Upper lobe of left lung (tissue), 6 donors: ENCODE data around the gene COBLL1. TPM values are rescaled to one million over a fixed set of nuclear protein-coding genes. Genes with fewer than 3 reads are reported as not detected.

Source experiments
- ATAC-seq, 2 donors: fragments of 200-7000 bp; cut with Tn5 transposase; one replicate each; pipeline ENCODE4 v1.9.1; 2022; ENCODE audit warnings: mild to moderate bottlenecking in 2 of 2, moderate library complexity in 2 of 2; ENCODE audit not compliant: low FRiP score in 2 of 2
- DNase-seq, 2 donors: peaks; one replicate each; pipeline ENCODE4 v3.0.0-alpha.2; 2019 to 2020
- H3K27ac ChIP-seq, 4 donors: fragments of 200-600 bp; sonication (generic); one replicate each; pipeline ENCODE4 v1.5.1; 2016 to 2019
- H3K27me3 ChIP-seq, 4 donors: fragments of 200-600 bp; sonication (generic); one replicate each; pipeline ENCODE4 v1.5.1; 2017 to 2019
- H3K36me3 ChIP-seq, 4 donors: fragments of 200-600 bp; sonication (generic); one replicate each; pipeline ENCODE4 v1.5.1; 2016 to 2019
- H3K4me1 ChIP-seq, 4 donors: fragments of 200-600 bp; sonication (generic); one replicate each; pipeline ENCODE4 v1.5.1; 2018 to 2019
- H3K4me3 ChIP-seq, 4 donors: fragments of 200-600 bp; sonication (generic); one replicate each; pipeline ENCODE4 v1.5.1; 2017 to 2019; ENCODE audit warnings: mild to moderate bottlenecking in 2 of 4, moderate library complexity in 1 of 4
- H3K9me3 ChIP-seq, 4 donors: fragments of 200-600 bp; sonication (generic); one replicate each; pipeline ENCODE4 v1.5.1; 2018 to 2019
- CTCF ChIP-seq, 6 experiments: fragments of 450-650 bp in 4 of 6; fragments of 200-600 bp in 2 of 6; sonication (generic) in 2 of 6; IDR thresholded peaks; one replicate each; pipeline ENCODE4 v1.5.1; 2016 to 2019; ENCODE audit warnings: antibody characterized with exemption in 6 of 6
- EP300 ChIP-seq, 4 donors: sonication (generic); formaldehyde crosslinking; IDR thresholded peaks; one replicate each; pipeline ENCODE4 v1.5.1; 2017; ENCODE audit warnings: antibody characterized with exemption in 4 of 4, control low read depth in 2 of 4
- POLR2A ChIP-seq, 4 donors: fragments of 450-650 bp; IDR thresholded peaks; one replicate each; pipeline ENCODE4 v1.5.1; 2016 to 2017; ENCODE audit warnings: antibody characterized with exemption in 4 of 4, mild to moderate bottlenecking in 2 of 4
- POLR2AphosphoS5 ChIP-seq, 2 donors: sonication (generic); formaldehyde crosslinking; IDR thresholded peaks; one replicate each; pipeline ENCODE4 v1.5.1; 2017; ENCODE audit warnings: antibody characterized with exemption in 2 of 2
- WGBS, 2 donors: methylation state at CpG; one replicate each; pipeline ENCODE4 v1.1.5; 2017 to 2018; 5-methylcytosine and 5-hydroxymethylcytosine counted together
- total RNA-seq, 6 donors: library from RNA; depleted of rRNA in 4 of 6; stranded (reverse); fragments of >200 nt in 4 of 6; gene quantifications; one replicate each; pipeline versions ENCODE4 v1.1.0 to v1.2.1, GENCODE V29; 2016 to 2021
- donor health status: DM: no; HTN: no; CAD: no; lungs with moderate emphysema.
- donor health status: DM: no; HTN: yes; CAD: no; lungs with severe emphysema.

COBLL1 gene
- total RNA-seq, 6 donors from 2014 or later, result 64.3 to 128 (median 90.1) TPM

- no peak for TF ChIP-seq POLR2A (IDR thresholded peaks at IDR 0.05)
- TF ChIP-seq CTCF (IDR thresholded peaks at IDR 0.05), result no peak
- no peak for TF ChIP-seq POLR2AphosphoS5 (IDR thresholded peaks at IDR 0.05)
- TF ChIP-seq EP300 (IDR thresholded peaks at IDR 0.05), result no peak
- Histone ChIP-seq H3K9me3 (no peaks in the 10 kb centered on the region), H3K4me1 (peaks cover 4 to 20% (median 16%) of the 10 kb centered on the region in 4 donors)
Observed at GRCh38 chr2:164813535-164813934, 28.1 kb downstream of the COBLL1 start.

DNA sequence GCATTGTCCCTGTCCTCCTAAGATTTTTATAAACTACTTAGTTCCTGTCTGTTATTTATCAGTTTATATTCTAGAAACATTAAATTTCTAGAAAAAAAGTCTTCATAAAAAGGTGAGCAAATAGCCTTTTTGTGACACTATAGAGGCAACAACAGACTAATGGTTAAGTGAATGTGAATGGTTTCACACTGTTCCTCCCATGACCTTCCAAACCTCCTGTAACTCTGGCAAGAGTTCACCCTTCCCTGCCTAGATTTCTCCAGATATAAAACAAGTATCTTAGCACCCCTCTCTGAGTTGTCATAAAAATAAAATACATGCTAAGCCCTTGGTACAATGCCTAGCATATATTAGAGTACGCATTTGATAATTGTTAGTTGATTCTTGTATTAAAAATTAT, 29.2 kb downstream of the COBLL1 start:
- Histone ChIP-seq H3K9me3 (no peaks in the 10 kb centered on the region), H3K36me3 (no peaks in the 10 kb centered on the region), H3K4me1 (peaks cover 7 to 21% (median 16%) of the 10 kb centered on the region in 4 donors), H3K27ac (no peak overlapping the region), H3K4me3 (no peak overlapping the region), H3K27me3 (no peaks in the 10 kb centered on the region)
- DNase-seq, result no peak
- no peak for TF ChIP-seq POLR2AphosphoS5 (IDR thresholded peaks at IDR 0.05)
- TF ChIP-seq EP300 (IDR thresholded peaks at IDR 0.05), result no peak
- no peak for TF ChIP-seq CTCF (IDR thresholded peaks at IDR 0.05)
- 96 to 97% methylated on average over 1 of the region's 1 CpG for WGBS, 2 donors
- ATAC-seq, result no peak

More at GRCh38 chr2:164813535-164813934, 28.1 kb downstream of the COBLL1 start:
- Histone ChIP-seq H3K27ac (no peak overlapping the region), H3K36me3 (no peaks in the 10 kb centered on the region), H3K27me3 (no peaks in the 10 kb centered on the region), H3K4me3 (no peak overlapping the region)
- DNase-seq (no peak), ATAC-seq (no peak)

- no peaks in the 10 kb centered on the region for H3K27me3 ChIP-seq
- H3K4me1 ChIP-seq, result peaks cover 7 to 21% (median 16%) of the 10 kb centered on the region in 4 donors
- no peaks in the 10 kb centered on the region for H3K36me3 ChIP-seq
- WGBS, 2 donors, result 87 to 92% methylated on average over 2 of the region's 2 CpGs
- no peaks in the 10 kb centered on the region for H3K9me3 ChIP-seq
- DNase-seq, result no peak
- no peak overlapping the region for H3K27ac ChIP-seq
- no peak for TF ChIP-seq EP300 (IDR thresholded peaks at IDR 0.05)
- no peak for TF ChIP-seq CTCF (IDR thresholded peaks at IDR 0.05)
- no peak for TF ChIP-seq POLR2AphosphoS5 (IDR thresholded peaks at IDR 0.05)
- no peak for TF ChIP-seq POLR2A (IDR thresholded peaks at IDR 0.05)
- ATAC-seq, result no peak
- H3K4me3 ChIP-seq, result no peak overlapping the region
Observed at GRCh38 chr2:164811819-164812218, 29.8 kb downstream of the COBLL1 start.

DNA sequence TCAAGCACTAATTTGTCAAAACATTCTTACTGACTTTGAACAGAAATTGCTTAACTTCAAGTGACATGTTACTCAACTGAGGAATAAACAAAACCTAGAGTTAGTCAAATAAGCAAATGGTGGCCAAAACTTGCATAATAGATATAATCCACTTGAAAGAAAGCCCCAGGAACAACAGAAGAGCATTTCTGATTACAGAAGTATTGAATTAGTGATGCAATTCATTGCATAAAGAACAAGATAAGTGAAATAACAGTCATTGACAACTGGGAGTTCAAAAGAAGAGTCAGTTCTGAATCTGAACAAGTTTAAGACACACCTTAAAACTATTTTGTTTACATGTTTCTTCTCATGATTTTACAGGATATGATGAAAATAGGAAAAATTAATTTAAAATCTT, 30.8 kb downstream of the COBLL1 start:
- Histone ChIP-seq H3K27ac (peak overlapping the region in 1 of 4 donors; percentile 1), H3K4me1 (peaks cover 7 to 21% (median 16%) of the 10 kb centered on the region in 4 donors), H3K4me3 (no peak overlapping the region), H3K9me3 (no peaks in the 10 kb centered on the region), H3K27me3 (no peaks in the 10 kb centered on the region), H3K36me3 (no peaks in the 10 kb centered on the region)
- ATAC-seq (peak in 1 of 2 donors; percentile 73), DNase-seq (no peak)
- peak in 1 of 2 donors; percentile 44 for TF ChIP-seq POLR2AphosphoS5 (IDR thresholded peaks at IDR 0.05)
- TF ChIP-seq EP300 (IDR thresholded peaks at IDR 0.05), result peak in 1 of 4 donors; percentile 93
- no peak for TF ChIP-seq POLR2A (IDR thresholded peaks at IDR 0.05)
- TF ChIP-seq CTCF (IDR thresholded peaks at IDR 0.05), result no peak

- ATAC-seq (no peak), DNase-seq (no peak)
- Histone ChIP-seq H3K36me3 (no peaks in the 10 kb centered on the region), H3K9me3 (no peaks in the 10 kb centered on the region), H3K27ac (peak overlapping the region in 1 of 4 donors; percentile 38), H3K27me3 (no peaks in the 10 kb centered on the region), H3K4me3 (no peak overlapping the region), H3K4me1 (peaks cover 7 to 23% (median 19%) of the 10 kb centered on the region in 4 donors)
- WGBS, 2 donors, result 22 to 42% methylated on average over 1 of the region's 1 CpG
- TF ChIP-seq POLR2A (IDR thresholded peaks at IDR 0.05) (no peak), CTCF (IDR thresholded peaks at IDR 0.05) (no peak), POLR2AphosphoS5 (IDR thresholded peaks at IDR 0.05) (no peak), EP300 (IDR thresholded peaks at IDR 0.05) (peak in 1 of 4 donors; percentile 50)
Observed at GRCh38 chr2:164808776-164809175, 32.8 kb downstream of the COBLL1 start.
